ENCODE results near the gene SMIM27. TPM values are rescaled to one million over a fixed set of nuclear protein-coding genes. Genes with fewer than 3 reads are reported as not detected.

Gene SMIM27
- total and polyA plus RNA-seq, 7 donors, result 1.8 to 20.4 (median 7.8) TPM

GRCh38 chr9:32565967-32566366, 13.8 kb downstream of the SMIM27 start:
- H3K4me3 ChIP-seq, result no peak overlapping the region
- H3K9me3 ChIP-seq, result no peaks in the 10 kb centered on the region
- H3K27ac ChIP-seq, result no peak overlapping the region
- intact Hi-C loops (cut with DNase I), result no loop called here
- DNase-seq, result no peak
- peaks cover 0 to 9% (median 4%) of the 10 kb centered on the region in 4 donors for H3K4me1 ChIP-seq
- peaks cover 0 to 56% (median 6%) of the 10 kb centered on the region in 4 donors for H3K36me3 ChIP-seq
- TF ChIP-seq EP300 (IDR thresholded peaks at IDR 0.05), result no peak
- TF ChIP-seq CTCF (IDR thresholded peaks at IDR 0.05), result no peak
- TF ChIP-seq POLR2A (IDR thresholded peaks at IDR 0.05), result no peak
- TF ChIP-seq POLR2AphosphoS5 (IDR thresholded peaks at IDR 0.05), result no peak
- WGBS, 2 donors, result 89 to 96% methylated on average over 6 of the region's 6 CpGs
- no peaks in the 10 kb centered on the region for H3K27me3 ChIP-seq

- TF ChIP-seq CTCF (IDR thresholded peaks at IDR 0.05) (no peak), EP300 (IDR thresholded peaks at IDR 0.05) (no peak), POLR2A (IDR thresholded peaks at IDR 0.05) (no peak), POLR2AphosphoS5 (IDR thresholded peaks at IDR 0.05) (no peak)
- Histone ChIP-seq H3K27me3 (no peaks in the 10 kb centered on the region), H3K36me3 (peaks cover 0 to 56% (median 6%) of the 10 kb centered on the region in 4 donors), H3K4me3 (no peak overlapping the region), H3K9me3 (no peaks in the 10 kb centered on the region), H3K4me1 (peaks cover 0 to 17% (median 12%) of the 10 kb centered on the region in 4 donors), H3K27ac (no peak overlapping the region)
- no peak for DNase-seq
- intact Hi-C loops (cut with DNase I), result no loop called here
- WGBS, 2 donors, result 97 to 98% methylated on average over 26 of the region's 26 CpGs
Measured at GRCh38 chr9:32566770-32567169, 14.6 kb downstream of the SMIM27 start.

DNA sequence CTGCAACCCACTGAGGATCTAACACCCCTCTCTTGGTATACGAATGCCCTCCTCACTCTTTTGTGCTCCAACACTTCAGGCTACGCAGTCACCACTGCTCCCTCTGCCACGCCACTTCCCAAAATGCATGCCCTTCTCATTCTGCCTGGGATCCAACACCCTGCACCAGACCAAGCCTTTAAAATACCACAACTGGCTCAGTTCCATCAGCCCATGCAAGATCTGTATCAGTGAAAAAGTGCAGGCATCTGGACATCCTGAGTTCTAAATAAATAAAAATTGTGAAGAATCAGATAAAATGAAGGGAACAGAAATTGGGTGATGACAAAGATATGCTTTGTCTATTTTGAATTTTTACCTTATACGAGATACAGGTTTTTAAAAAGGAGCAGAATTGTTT, 18.1 kb downstream of the SMIM27 start:
- WGBS, 2 donors, result 91% methylated on average over 4 of the region's 4 CpGs
- H3K27me3 ChIP-seq, result no peaks in the 10 kb centered on the region
- H3K4me3 ChIP-seq, result no peak overlapping the region
- no peak overlapping the region for H3K27ac ChIP-seq
- H3K9me3 ChIP-seq, result no peaks in the 10 kb centered on the region
- no peak for DNase-seq
- H3K36me3 ChIP-seq, result peaks cover 0 to 42% (median 6%) of the 10 kb centered on the region in 4 donors
- no peak for TF ChIP-seq CTCF (IDR thresholded peaks at IDR 0.05)
- no peak for TF ChIP-seq EP300 (IDR thresholded peaks at IDR 0.05)
- TF ChIP-seq POLR2AphosphoS5 (IDR thresholded peaks at IDR 0.05), result no peak
- no peak for TF ChIP-seq POLR2A (IDR thresholded peaks at IDR 0.05)
- H3K4me1 ChIP-seq, result peaks cover 0 to 31% (median 23%) of the 10 kb centered on the region in 4 donors
- intact Hi-C loops (cut with DNase I), result loop anchor here (5.0 to 10.0 kb wide), 2 partner anchors 138 to 595 kb away; partner anchors contain the start of gene B4GALT1

GRCh38 chr9:32571969-32572899, 20.1 kb downstream of the SMIM27 start:
- intact Hi-C loops (cut with DNase I), result loop anchor here (2.0 to 10.0 kb wide), 5 partner anchors 21 to 593 kb away; partner anchors contain the start of genes APTX, B4GALT1 and RIGI
- WGBS, 2 donors, result 1 to 2% methylated on average over 17 of the region's 17 CpGs
- peaks cover 0 to 31% (median 23%) of the 10 kb centered on the region in 4 donors for H3K4me1 ChIP-seq
- H3K9me3 ChIP-seq, result no peaks in the 10 kb centered on the region
- peaks cover 0 to 22% (median 3%) of the 10 kb centered on the region in 4 donors for H3K36me3 ChIP-seq
- no peaks in the 10 kb centered on the region for H3K27me3 ChIP-seq
- H3K4me3 ChIP-seq, result peak overlapping the region; percentile 76 to 82 (median 80)
- peak; percentile 74 for DNase-seq
- peak overlapping the region; percentile 89 to 93 (median 91) for H3K27ac ChIP-seq
- TF ChIP-seq CTCF (IDR thresholded peaks at IDR 0.05) (peak; percentile 24 to 52 (median 42)), POLR2A (IDR thresholded peaks at IDR 0.05) (no peak)

All from sigmoid colon (tissue), 7 donors.